HL-60 (cell line): ENCODE results near the gene PRPF40B.

ENCODE experiments used
- CTCF ChIP-seq: IDR thresholded peaks from one replicate; pipeline ENCODE4 v1.5.1; 2011; ENCODE audit warnings: low read length, control low read depth, inconsistent platforms; ENCODE audit not compliant: insufficient read depth
- TF ChIP-seq, protein P1 (sequence below): IDR thresholded peaks from 2 replicates; pipeline ENCODE4 v1.6.1; 2012; ENCODE audit warnings: low read depth; ENCODE audit not compliant: insufficient replicate concordance

DNA sequence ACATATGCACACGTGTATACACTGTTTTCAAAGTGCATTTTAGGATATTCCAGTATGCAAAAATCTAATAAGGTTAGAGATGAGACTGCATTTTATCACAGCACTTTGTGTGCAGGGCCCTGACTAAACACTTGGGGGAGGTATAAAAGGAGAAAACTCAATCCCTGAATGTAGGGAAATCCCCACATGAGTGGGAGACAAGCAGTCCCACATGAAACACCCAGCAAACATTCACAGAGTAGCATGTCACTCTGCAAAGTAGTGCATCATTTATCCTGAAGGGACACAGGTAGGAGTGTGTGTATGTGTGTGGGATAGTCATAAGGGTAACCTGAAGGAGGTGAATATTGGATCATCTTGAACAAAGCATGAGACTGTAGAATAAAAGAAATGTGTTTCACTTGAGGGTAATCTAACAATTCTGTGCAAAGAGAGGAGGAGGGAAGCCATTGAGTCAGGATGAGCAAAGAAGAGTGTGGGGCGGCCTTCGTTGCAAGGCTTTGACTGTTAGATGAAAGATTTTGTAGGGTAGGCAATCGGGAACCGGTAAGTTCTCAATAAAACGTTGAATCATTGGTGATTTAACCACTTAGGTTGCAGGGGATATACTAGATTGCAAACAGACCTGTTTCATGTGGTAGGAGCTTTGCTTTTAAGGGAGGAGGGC is 2.9 kb downstream of the PRPF40B start:
- no peak for TF ChIP-seq CTCF
- TF ChIP-seq, protein P1, sequence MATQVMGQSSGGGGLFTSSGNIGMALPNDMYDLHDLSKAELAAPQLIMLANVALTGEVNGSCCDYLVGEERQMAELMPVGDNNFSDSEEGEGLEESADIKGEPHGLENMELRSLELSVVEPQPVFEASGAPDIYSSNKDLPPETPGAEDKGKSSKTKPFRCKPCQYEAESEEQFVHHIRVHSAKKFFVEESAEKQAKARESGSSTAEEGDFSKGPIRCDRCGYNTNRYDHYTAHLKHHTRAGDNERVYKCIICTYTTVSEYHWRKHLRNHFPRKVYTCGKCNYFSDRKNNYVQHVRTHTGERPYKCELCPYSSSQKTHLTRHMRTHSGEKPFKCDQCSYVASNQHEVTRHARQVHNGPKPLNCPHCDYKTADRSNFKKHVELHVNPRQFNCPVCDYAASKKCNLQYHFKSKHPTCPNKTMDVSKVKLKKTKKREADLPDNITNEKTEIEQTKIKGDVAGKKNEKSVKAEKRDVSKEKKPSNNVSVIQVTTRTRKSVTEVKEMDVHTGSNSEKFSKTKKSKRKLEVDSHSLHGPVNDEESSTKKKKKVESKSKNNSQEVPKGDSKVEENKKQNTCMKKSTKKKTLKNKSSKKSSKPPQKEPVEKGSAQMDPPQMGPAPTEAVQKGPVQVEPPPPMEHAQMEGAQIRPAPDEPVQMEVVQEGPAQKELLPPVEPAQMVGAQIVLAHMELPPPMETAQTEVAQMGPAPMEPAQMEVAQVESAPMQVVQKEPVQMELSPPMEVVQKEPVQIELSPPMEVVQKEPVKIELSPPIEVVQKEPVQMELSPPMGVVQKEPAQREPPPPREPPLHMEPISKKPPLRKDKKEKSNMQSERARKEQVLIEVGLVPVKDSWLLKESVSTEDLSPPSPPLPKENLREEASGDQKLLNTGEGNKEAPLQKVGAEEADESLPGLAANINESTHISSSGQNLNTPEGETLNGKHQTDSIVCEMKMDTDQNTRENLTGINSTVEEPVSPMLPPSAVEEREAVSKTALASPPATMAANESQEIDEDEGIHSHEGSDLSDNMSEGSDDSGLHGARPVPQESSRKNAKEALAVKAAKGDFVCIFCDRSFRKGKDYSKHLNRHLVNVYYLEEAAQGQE: no peak
